Effector memory CD4-positive, alpha-beta T cell (primary cell): ENCODE results near the gene GPC6.

ENCODE experiments used
- DNase-seq, 3 donors: peaks; one replicate each; pipeline ENCODE4 v3.0.0-alpha.2; 2020
- H3K27ac ChIP-seq: 2 replicates; pipeline ENCODE4 v1.7.0; 2013; ENCODE audit warnings: mild to moderate bottlenecking, low read length, moderate library complexity; ENCODE audit not compliant: insufficient read depth, poor library complexity, severe bottlenecking
- H3K27me3 ChIP-seq: replicated peaks from 2 replicates; pipeline ENCODE4 v1.7.0; 2013; ENCODE audit warnings: mild to moderate bottlenecking, low read length; ENCODE audit not compliant: insufficient read depth, control insufficient read depth, poor library complexity, severe bottlenecking
- H3K36me3 ChIP-seq: 2 replicates; pipeline ENCODE4 v1.7.0; 2013; ENCODE audit warnings: mild to moderate bottlenecking, low read length, moderate library complexity; ENCODE audit not compliant: control insufficient read depth, insufficient read depth
- H3K4me1 ChIP-seq: 2 replicates; pipeline ENCODE4 v1.7.0; 2013; ENCODE audit warnings: low read length, mild to moderate bottlenecking; ENCODE audit not compliant: control insufficient read depth, insufficient read depth, poor library complexity, severe bottlenecking
- H3K4me3 ChIP-seq: 2 replicates; pipeline ENCODE4 v1.7.0; 2013; ENCODE audit warnings: low read length, low read depth, mild to moderate bottlenecking; ENCODE audit not compliant: insufficient read depth, poor library complexity, severe bottlenecking
- H3K9me3 ChIP-seq: 2 replicates; pipeline ENCODE4 v1.7.0; 2013; ENCODE audit warnings: mild to moderate bottlenecking, low read length, moderate library complexity; ENCODE audit not compliant: control insufficient read depth

Gene GPC6

DNA sequence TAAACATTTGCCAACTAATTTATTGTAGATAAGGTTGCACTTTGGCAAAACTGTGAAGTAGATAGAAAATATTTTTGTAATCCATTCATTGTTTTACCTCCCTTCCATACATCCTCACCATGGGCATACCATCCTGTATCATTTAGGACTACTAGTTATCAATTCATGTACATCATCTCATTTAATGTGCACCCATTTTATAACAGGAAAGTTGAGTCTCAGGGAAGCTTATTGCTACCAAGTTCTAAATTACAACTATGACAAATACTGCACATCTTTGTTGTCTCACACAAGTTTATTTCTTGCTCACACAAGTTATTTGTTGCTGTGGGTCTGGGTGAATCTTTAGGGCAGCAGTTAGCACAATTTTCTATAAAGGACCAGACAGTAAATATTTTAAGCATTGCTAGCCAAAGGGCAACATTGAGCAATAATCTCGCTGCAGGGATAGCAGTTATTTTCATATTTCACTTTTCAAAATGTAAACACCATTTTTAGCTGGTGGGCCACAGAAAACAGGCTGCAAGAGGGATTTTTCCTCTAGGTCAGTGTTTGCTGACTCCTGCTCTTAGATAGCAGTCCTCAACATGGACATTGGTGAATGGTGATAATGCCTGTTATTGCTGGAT lies 276.5 kb downstream of the GPC6 start:
- Histone ChIP-seq H3K9me3 (no peaks in the 10 kb centered on the region), H3K27ac (no peak overlapping the region), H3K4me3 (no peak overlapping the region), H3K4me1 (no peaks in the 10 kb centered on the region), H3K36me3 (no peaks in the 10 kb centered on the region), H3K27me3 (no peaks in the 10 kb centered on the region)
- no peak for DNase-seq

DNA sequence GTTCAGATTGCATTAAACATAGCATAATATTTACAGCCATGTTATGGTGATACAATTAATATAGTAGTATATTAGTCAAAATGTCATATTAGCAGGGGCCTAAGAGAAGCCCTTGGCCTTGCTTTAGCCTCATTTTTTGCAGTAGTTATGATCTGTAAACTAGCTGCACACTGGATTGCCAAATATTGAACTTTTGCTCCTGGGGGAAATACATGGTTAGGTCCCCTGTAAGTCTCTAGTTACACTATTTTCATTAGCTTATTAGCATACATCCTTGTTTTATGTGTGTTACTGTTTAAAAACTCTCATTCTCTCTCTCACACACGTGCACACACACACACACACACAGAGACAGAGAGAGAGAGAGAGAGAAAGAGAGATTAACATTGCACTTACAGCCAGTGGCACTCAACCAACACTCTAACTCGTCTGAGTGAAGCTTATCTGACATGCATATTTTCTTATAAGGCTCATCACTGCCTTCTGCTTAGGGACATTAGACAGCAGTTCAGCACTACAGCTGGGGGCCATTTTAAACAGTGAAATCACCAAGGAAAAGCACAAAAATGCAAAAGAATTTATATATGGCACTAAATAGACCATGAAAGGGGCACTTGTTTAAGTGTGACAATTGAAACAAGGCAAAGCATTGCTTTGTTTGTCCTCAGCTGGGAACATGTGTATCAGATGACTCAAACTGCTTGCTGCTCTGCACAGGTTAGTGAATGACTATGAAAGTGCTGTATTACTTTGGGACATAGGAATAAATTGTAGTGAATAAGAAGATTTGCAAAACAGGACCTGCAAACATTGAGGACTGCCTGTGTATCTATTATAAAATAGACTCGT lies 278.7 kb downstream of the GPC6 start:
- no peaks in the 10 kb centered on the region for H3K36me3 ChIP-seq
- no peaks in the 10 kb centered on the region for H3K4me1 ChIP-seq
- DNase-seq = no peak
- no peak overlapping the region for H3K4me3 ChIP-seq
- no peak overlapping the region for H3K27ac ChIP-seq
- H3K9me3 ChIP-seq = no peaks in the 10 kb centered on the region
- no peaks in the 10 kb centered on the region for H3K27me3 ChIP-seq

DNA sequence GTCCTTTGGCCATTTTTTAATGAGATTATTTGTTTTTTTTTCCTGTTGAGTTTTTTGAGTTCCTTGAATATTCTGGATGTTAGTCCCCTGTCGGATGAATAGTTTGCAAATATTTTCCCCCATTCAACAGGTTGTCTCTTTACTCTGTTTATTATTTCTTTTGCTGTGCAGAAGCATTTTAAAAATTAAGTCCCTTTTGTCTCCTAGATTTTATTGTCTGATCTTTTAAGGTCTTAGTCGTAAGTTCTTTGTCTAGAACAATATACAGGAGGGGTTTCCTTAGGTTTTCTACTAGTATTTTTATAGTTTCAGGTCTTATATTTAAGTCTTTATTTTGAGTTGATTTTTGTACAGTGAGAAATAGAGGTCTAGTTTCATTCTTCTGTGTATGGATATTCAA lies 284.4 kb downstream of the GPC6 start:
- Histone ChIP-seq H3K4me3 (no peak overlapping the region), H3K27ac (no peak overlapping the region), H3K4me1 (no peaks in the 10 kb centered on the region), H3K9me3 (no peaks in the 10 kb centered on the region), H3K36me3 (no peaks in the 10 kb centered on the region), H3K27me3 (no peaks in the 10 kb centered on the region)
- DNase-seq = no peak

DNA sequence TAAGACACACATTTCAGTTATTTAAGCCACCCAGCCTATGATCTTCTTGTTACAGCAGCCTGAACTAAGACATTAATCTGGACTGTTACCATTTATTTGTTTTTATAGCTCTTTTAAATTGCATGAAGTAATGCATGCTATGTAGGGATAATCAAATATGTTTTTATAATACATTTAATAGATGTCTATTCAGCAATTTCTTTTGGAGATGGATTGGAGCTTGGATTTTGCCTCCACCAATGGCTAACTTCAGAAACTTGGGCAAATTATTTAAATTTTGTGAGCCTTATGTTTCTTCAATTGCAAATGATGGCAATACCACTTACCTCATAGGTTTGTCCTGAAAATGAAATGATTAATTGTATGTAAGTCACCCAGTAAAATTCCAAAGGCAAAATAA lies 288.7 kb downstream of the GPC6 start:
- H3K9me3 ChIP-seq = no peaks in the 10 kb centered on the region
- H3K4me1 ChIP-seq = no peaks in the 10 kb centered on the region
- no peak overlapping the region for H3K4me3 ChIP-seq
- no peak overlapping the region for H3K27ac ChIP-seq
- H3K27me3 ChIP-seq = no peaks in the 10 kb centered on the region
- H3K36me3 ChIP-seq = no peaks in the 10 kb centered on the region
- no peak for DNase-seq

DNA sequence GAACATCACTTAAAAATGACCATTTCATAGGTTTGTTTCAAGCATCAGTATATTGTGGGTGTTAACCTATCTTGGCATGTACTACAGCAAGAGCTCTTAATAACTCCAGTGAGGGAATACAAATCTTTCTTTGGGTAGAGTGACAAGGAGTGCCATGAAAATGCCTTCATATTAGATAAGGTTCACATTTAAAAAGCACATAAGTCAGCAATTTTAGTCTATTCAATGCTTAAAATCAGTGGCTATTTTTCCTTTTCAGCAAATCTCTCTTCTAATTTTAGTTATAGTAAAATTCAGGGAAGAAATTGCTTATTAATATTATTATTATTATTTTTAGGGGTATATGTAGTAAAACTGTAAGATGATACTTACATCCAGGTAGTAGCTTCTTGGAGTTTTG lies 291.1 kb downstream of the GPC6 start:
- Histone ChIP-seq H3K4me3 (no peak overlapping the region), H3K27me3 (no peaks in the 10 kb centered on the region), H3K9me3 (no peaks in the 10 kb centered on the region), H3K27ac (no peak overlapping the region), H3K4me1 (no peaks in the 10 kb centered on the region), H3K36me3 (no peaks in the 10 kb centered on the region)
- no peak for DNase-seq

DNA sequence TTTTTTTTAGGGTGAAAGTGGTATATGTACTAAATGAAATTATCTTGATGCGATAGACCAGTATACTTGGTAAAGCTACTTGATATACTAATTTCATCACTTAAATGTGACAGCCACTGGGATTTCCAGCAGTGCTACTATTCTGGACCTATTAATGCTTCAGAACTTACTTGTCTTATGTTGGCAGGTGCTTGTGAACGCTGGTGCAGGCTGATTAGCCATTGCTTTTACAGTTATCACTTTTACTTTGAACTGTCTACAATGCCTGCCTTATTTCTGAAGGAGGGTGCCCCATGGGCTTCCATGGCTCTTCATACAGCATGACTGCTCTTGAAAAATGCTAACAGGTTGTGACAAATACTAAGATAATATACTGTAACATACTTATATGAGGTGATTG lies 294.7 kb downstream of the GPC6 start:
- DNase-seq = no peak
- Histone ChIP-seq H3K36me3 (no peaks in the 10 kb centered on the region), H3K9me3 (no peaks in the 10 kb centered on the region)

DNA sequence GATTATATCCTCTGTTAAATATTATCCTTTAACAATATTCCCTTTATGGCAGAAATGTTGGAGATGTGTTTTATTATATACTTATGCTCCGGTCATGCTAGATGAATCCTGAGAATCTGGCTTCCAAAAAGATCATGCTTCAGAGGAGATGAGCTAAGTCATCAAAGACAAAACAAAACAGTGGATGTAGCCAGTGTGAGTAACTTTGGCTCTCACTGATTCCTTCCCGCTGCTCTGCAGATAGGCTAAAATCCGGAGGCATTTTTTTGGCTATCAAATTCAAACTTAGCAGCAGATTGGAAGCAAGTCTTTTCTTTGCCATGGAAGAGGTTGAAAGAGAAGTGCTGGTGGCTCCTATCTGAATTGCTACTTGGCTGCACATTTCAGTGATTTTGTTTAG lies 295.9 kb downstream of the GPC6 start:
- no peak for DNase-seq

More for the DNA sequence above, 294.7 kb downstream of the GPC6 start:
- H3K27ac ChIP-seq = no peak overlapping the region
- no peaks in the 10 kb centered on the region for H3K27me3 ChIP-seq
- H3K4me3 ChIP-seq = no peak overlapping the region
- H3K4me1 ChIP-seq = no peaks in the 10 kb centered on the region

DNA sequence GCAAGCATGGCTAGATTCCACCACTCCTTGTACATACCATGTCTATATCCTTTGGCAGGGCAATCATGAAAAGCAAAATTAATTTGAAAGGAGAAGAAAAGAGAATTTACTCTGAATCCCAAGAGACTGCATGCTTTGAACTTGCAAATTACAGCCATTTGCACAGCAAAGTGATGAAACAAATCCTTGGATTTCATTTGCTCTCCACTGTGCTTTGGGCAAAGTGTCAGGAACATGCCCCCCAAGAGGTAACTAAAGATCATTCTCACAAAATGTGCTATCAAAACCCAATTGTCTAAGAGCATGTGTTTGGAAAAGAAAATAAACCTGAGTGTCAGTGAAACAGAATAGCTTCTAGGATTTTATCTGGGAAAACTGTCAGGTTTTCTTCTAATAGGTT lies 298.5 kb downstream of the GPC6 start:
- Histone ChIP-seq H3K36me3 (no peaks in the 10 kb centered on the region), H3K4me3 (no peak overlapping the region), H3K9me3 (no peaks in the 10 kb centered on the region), H3K27ac (no peak overlapping the region), H3K27me3 (no peaks in the 10 kb centered on the region), H3K4me1 (no peaks in the 10 kb centered on the region)
- DNase-seq = no peak

More for the DNA sequence above, 295.9 kb downstream of the GPC6 start:
- Histone ChIP-seq H3K4me1 (no peaks in the 10 kb centered on the region), H3K4me3 (no peak overlapping the region), H3K27ac (no peak overlapping the region), H3K36me3 (no peaks in the 10 kb centered on the region), H3K9me3 (no peaks in the 10 kb centered on the region), H3K27me3 (no peaks in the 10 kb centered on the region)

DNA sequence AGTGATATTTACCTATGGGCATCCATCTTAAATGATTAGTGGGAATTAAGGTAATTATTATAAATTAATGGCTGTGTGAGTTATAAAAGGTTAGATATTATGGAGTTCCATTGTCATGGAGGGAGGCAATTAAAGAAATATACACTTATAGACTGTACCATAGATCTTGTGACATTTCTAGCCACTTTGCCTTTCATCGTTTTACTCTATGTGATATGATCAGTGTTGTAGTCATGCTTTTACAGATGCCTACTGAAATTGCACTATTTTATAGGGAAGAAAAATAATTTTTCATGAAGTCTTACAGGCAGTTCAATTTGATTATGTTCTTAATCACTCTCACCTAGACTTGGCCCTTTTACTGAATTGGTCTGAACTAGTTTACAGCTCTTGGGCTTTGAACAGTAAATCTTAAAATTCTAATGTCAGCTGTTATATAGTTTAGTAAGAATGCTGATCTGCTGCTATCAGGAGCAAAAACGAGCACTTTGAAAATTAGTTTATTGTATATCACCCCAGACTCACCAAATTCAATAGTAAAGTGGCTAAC lies 301.2 kb downstream of the GPC6 start:
- Histone ChIP-seq H3K4me3 (no peak overlapping the region), H3K27ac (no peak overlapping the region), H3K27me3 (no peaks in the 10 kb centered on the region), H3K36me3 (no peaks in the 10 kb centered on the region), H3K9me3 (no peaks in the 10 kb centered on the region), H3K4me1 (no peaks in the 10 kb centered on the region)
- DNase-seq = no peak

DNA sequence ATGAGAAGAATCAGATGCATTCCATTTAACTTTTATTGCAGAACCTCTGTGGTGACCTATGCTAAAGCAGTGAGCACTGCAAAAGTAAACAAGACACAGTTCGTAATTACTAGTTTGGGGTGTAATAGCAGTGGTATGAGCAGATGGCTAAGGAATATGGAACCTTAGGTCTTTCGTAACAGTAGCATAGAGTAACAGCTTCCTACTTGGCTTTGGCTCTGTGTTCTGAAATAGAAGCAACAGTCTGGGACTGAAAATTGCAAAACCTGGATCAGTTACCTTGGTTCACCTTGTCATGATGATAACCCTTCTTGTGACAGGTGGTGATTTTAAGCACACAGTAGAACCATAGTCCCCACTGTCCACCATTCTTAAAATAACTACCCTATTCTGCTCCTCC lies 303.4 kb downstream of the GPC6 start:
- Histone ChIP-seq H3K27ac (no peak overlapping the region), H3K9me3 (no peaks in the 10 kb centered on the region), H3K27me3 (no peaks in the 10 kb centered on the region), H3K4me1 (no peaks in the 10 kb centered on the region), H3K36me3 (no peaks in the 10 kb centered on the region), H3K4me3 (no peak overlapping the region)
- DNase-seq = no peak
